GM12878 (cell line): ENCODE data around the gene OR10Z1. TPM values are rescaled to one million over a fixed set of nuclear protein-coding genes. Genes with fewer than 3 reads are reported as not detected.

Source experiments
- ATAC-seq: fragments of 200-7000 bp; cut with Tn5 transposase; 3 replicates; pipeline ENCODE4 v1.9.1; 2020; ENCODE audit warnings: mild to moderate bottlenecking, moderate library complexity
- BruUV-seq: library from RNA; stranded (reverse); fragments of 400-500 nt; replicated peaks from 2 replicates; lab custom pipeline; 2021; lab: Mats Ljungman, UMichigan
- CTCF ChIA-PET: fragments of 300-600 bp; sonication (Branson Sonifier 250); formaldehyde crosslinking; extraction: SDS; loops from one replicate; lab custom pipeline; 2021; ENCODE audit warnings: inconsistent platforms; lab: Yijun Ruan, JAX
- POLR2A ChIA-PET: fragments of 350-600 bp; formaldehyde crosslinking; extraction: SDS; loops from one replicate; lab custom pipeline; 2021; ENCODE audit warnings: inconsistent platforms; lab: Charles Lee
- RAD21 ChIA-PET: fragments of 300-600 bp; sonication (Branson Sonifier 250); formaldehyde crosslinking; loops from one replicate; lab custom pipeline; 2023; ENCODE audit warnings: antibody characterized with exemption; ENCODE audit not compliant: unreplicated experiment; lab: Charles Lee
- SMC1A ChIA-PET: fragments of 300-600 bp; sonication (Branson Sonifier 250); formaldehyde crosslinking; loops from one replicate; lab custom pipeline; 2023; ENCODE audit not compliant: unreplicated experiment, uncharacterized antibody; lab: Charles Lee
- DNase-seq: peaks from one replicate; pipeline ENCODE4 v3.0.0-alpha.2; 2011; ENCODE audit warnings: low read depth, low spot score
- FAIRE-seq: peaks from 3 replicates; lab custom pipeline; 2011; peaks lifted over from hg19 to GRCh38; lab: Jason Lieb, UNC
- H2AFZ ChIP-seq: 2 replicates; pipeline ENCODE4 v1.6.0; 2011; ENCODE audit warnings: low read depth, low read length, control low read depth; ENCODE audit not compliant: control insufficient read depth
- H3K27ac ChIP-seq: 2 replicates; pipeline ENCODE4 v1.5.1; 2011; ENCODE audit warnings: control low read depth; ENCODE audit not compliant: control insufficient read depth, insufficient read depth
- H3K27me3 ChIP-seq, 2 experiments: replicated peaks in 1 of 2; 2 replicates each; pipeline versions ENCODE4 v1.6.0 to v1.6.1; 2011; ENCODE audit warnings: low read length in 1 of 2; ENCODE audit not compliant: control insufficient read depth in 2 of 2, insufficient read depth in 2 of 2
- H3K36me3 ChIP-seq, 2 experiments: 2 replicates each; pipeline ENCODE4 v1.5.1; 2011; ENCODE audit warnings: low read length in 1 of 2; ENCODE audit not compliant: control insufficient read depth in 2 of 2, insufficient read depth in 2 of 2
- H3K4me1 ChIP-seq: 2 replicates; pipeline ENCODE4 v1.6.1; 2011; ENCODE audit warnings: mild to moderate bottlenecking, low read length, moderate library complexity, mixed read lengths; ENCODE audit not compliant: control insufficient read depth, insufficient read depth
- H3K4me2 ChIP-seq: 2 replicates; pipeline ENCODE4 v1.6.0; 2011; ENCODE audit warnings: control low read depth; ENCODE audit not compliant: control insufficient read depth, insufficient read depth
- H3K4me3 ChIP-seq: fragments of 200-600 bp; sonication (generic); 2 replicates; pipeline ENCODE4 v1.5.1; 2016
- H3K79me2 ChIP-seq: 2 replicates; pipeline ENCODE4 v1.6.0; 2011; ENCODE audit warnings: low read length; ENCODE audit not compliant: control insufficient read depth, insufficient read depth
- H3K9ac ChIP-seq: 2 replicates; pipeline ENCODE4 v1.8.0; 2011; ENCODE audit warnings: low read length, control low read depth, mixed read lengths; ENCODE audit not compliant: control insufficient read depth, insufficient read depth
- H3K9me3 ChIP-seq: replicated peaks from 3 replicates; pipeline ENCODE4 v1.5.1; 2011; ENCODE audit warnings: mild to moderate bottlenecking, low read length; ENCODE audit not compliant: control insufficient read depth, insufficient read depth
- H4K20me1 ChIP-seq: 2 replicates; pipeline ENCODE4 v1.6.0; 2011; ENCODE audit not compliant: control insufficient read depth, insufficient read depth
- CHD4 ChIP-seq: fragments of 200-600 bp; sonication (generic); IDR thresholded peaks from 2 replicates; pipeline ENCODE4 v1.6.1; 2016; ENCODE audit warnings: mild to moderate bottlenecking
- CREB1 ChIP-seq: IDR thresholded peaks from 2 replicates; pipeline ENCODE4 v1.6.1; 2012; ENCODE audit warnings: low read depth, mild to moderate bottlenecking, inconsistent platforms
- E4F1 ChIP-seq: fragments of 450-650 bp; IDR thresholded peaks from 2 replicates; pipeline ENCODE4 v1.6.1; 2018; ENCODE audit warnings: borderline replicate concordance, mild to moderate bottlenecking; ENCODE audit not compliant: partially characterized antibody
- EGR1 ChIP-seq, 2 experiments: IDR thresholded peaks; 1 replicate in 1 of 2; 2 replicates in 1 of 2; pipeline ENCODE4 v1.6.1; 2011 to 2012; ENCODE audit warnings: low read depth in 2 of 2, low read length in 2 of 2, borderline replicate concordance in 1 of 2, mild to moderate bottlenecking in 1 of 2, moderate library complexity in 1 of 2
- EP300 ChIP-seq, 2 experiments: fragments of 150-350 bp in 1 of 2; IDR thresholded peaks; 2 replicates each; pipeline ENCODE4 v1.6.1; 2011 to 2012; ENCODE audit warnings: low read depth in 2 of 2, low read length in 2 of 2, borderline replicate concordance in 1 of 2, improper control_type of control experiment in 1 of 2, inconsistent platforms in 1 of 2; ENCODE audit not compliant: control insufficient read depth in 1 of 2
- GABPA ChIP-seq: IDR thresholded peaks from 2 replicates; pipeline ENCODE4 v1.6.1; 2014; ENCODE audit warnings: antibody characterized with exemption, low read depth, mild to moderate bottlenecking, inconsistent platforms
- HCFC1 ChIP-seq: fragments of 150-350 bp; IDR thresholded peaks from 2 replicates; pipeline ENCODE4 v1.6.1; 2014; ENCODE audit warnings: low read length
- IKZF1 ChIP-seq: fragments of 450-650 bp; conservative IDR thresholded peaks from 2 replicates; pipeline ENCODE4 v1.6.1; 2017; ENCODE audit warnings: antibody characterized with exemption, mild to moderate bottlenecking
- MYC ChIP-seq: IDR thresholded peaks from 2 replicates; pipeline ENCODE4 v1.6.1; 2011; ENCODE audit warnings: mild to moderate bottlenecking, low read length, moderate library complexity, inconsistent platforms; ENCODE audit not compliant: insufficient read depth, insufficient replicate concordance, insufficient read length, severe bottlenecking
- POLR2A ChIP-seq: IDR thresholded peaks from 2 replicates; pipeline ENCODE4 v1.6.1; 2011; ENCODE audit warnings: low read depth, mild to moderate bottlenecking, low read length
- POLR2AphosphoS5 ChIP-seq: IDR thresholded peaks from 2 replicates; pipeline ENCODE4 v1.6.1; 2011; ENCODE audit warnings: mild to moderate bottlenecking, low read length, inconsistent platforms
- POU2F2 ChIP-seq: IDR thresholded peaks from 3 replicates; pipeline ENCODE4 v1.6.1; 2011; ENCODE audit warnings: low read depth, mild to moderate bottlenecking, low read length, borderline replicate concordance
- SIX5 ChIP-seq: IDR thresholded peaks from 2 replicates; pipeline ENCODE4 v1.6.1; 2011; ENCODE audit warnings: mild to moderate bottlenecking, low read depth, low read length, moderate library complexity; ENCODE audit not compliant: severe bottlenecking
- SKIL ChIP-seq: fragments of 450-650 bp; IDR thresholded peaks from 2 replicates; pipeline ENCODE4 v1.6.1; 2017; ENCODE audit warnings: mild to moderate bottlenecking, low read depth, inconsistent platforms; ENCODE audit not compliant: poor library complexity, severe bottlenecking
- SMAD5 ChIP-seq: IDR thresholded peaks from 2 replicates; pipeline ENCODE4 v1.6.1; 2016; ENCODE audit warnings: antibody characterized with exemption, low read depth
- TCF7 ChIP-seq: IDR thresholded peaks from 2 replicates; pipeline ENCODE4 v1.6.1; 2014; ENCODE audit warnings: antibody characterized with exemption, borderline replicate concordance
- ZNF592 ChIP-seq: fragments of 450-650 bp; IDR thresholded peaks from 2 replicates; pipeline ENCODE4 v1.6.1; 2017; ENCODE audit warnings: mild to moderate bottlenecking, moderate library complexity
- WGBS: methylation state at CpG from one replicate; pipeline ENCODE4 v1.1.6; 2016; ENCODE audit warnings: low lambda C conversion rate; ENCODE audit not compliant: insufficient replicate concordance, insufficient coverage; ENCODE audit errors: missing lambda C conversion rate; 5-methylcytosine and 5-hydroxymethylcytosine counted together
- in situ Hi-C: fragments of 300-500 bp; cut with MboI; formaldehyde crosslinking; loops from 9 replicates; pipeline ENCODE4 v1.14.3; 2018; ENCODE audit warnings: mixed read lengths
- intact Hi-C: fragments of 100-400 bp; cut with micrococcal nuclease; formaldehyde crosslinking; loops from one replicate; pipeline ENCODE4 v1.14.2; 2022; ENCODE audit not compliant: unreplicated experiment
- polyA plus RNA-seq, 11 experiments: library from polyadenylated mRNA; depleted of rRNA in 4 of 11; unstranded in 6 of 11; stranded (reverse) in 5 of 11; fragments of >200 nt; fragmentation: Nextera tagmentation in 4 of 11; fragmentation: Illumina TruSeq in 1 of 11; extraction: Ambion mirVana in 4 of 11; extraction: Trizol in 1 of 11; gene quantifications; 1 replicate in 1 of 11; 2 replicates in 10 of 11; pipeline versions ENCODE4 v1.2.1 to v1.2.3, GENCODE V29; 2011 to 2016; ENCODE audit warnings: inconsistent platforms in 2 of 11, missing spikeins in 2 of 11, low read depth in 1 of 11
- total RNA-seq, 4 experiments: library from RNA; depleted of rRNA in 3 of 4; stranded (reverse); fragments of >200 nt in 3 of 4; fragmentation: Illumina TruSeq in 1 of 4; extraction: Trizol in 1 of 4; gene quantifications; 2 replicates each; pipeline versions ENCODE4 v1.2.1 to v1.2.3, GENCODE V29; 2013 to 2021

The OR10Z1 gene
- total and polyA plus RNA-seq, 10 of the 15 experiments (the other 5 are each of a cell fraction or from before 2014, with no cell fraction given) = not detected

- Histone ChIP-seq H4K20me1 (no peaks in the 10 kb centered on the region), H3K4me3 (no peak overlapping the region)
- ChIA-PET RAD21 (no interaction called here), POLR2A (no interaction called here)
- 59% methylated on average over 3 of the region's 3 CpGs for WGBS
- DNase-seq = no peak
- TF ChIP-seq CREB1 = no peak
- no peak for TF ChIP-seq POLR2AphosphoS5
- no peak for TF ChIP-seq SMAD5
- TF ChIP-seq E4F1 = no peak
- no peak for TF ChIP-seq TCF7
- TF ChIP-seq EGR1 (IDR thresholded peaks at IDR 0.05; ENCODE audit: borderline replicate concordance in 1 of 2, low read depth in 2 of 2, low read length in 2 of 2) = no peak
- TF ChIP-seq IKZF1 = no peak
- no peak for TF ChIP-seq POU2F2
- TF ChIP-seq POLR2A = no peak
- no peak for TF ChIP-seq MYC
- no peak for TF ChIP-seq SIX5
- no peak for TF ChIP-seq ZNF592
- no peak for TF ChIP-seq HCFC1
- no peak for TF ChIP-seq EP300 (IDR thresholded peaks at IDR 0.05; ENCODE audit: borderline replicate concordance in 1 of 2, control insufficient read depth in 1 of 2, low read depth in 2 of 2, low read length in 2 of 2)
- TF ChIP-seq CHD4 = no peak
- no peak for TF ChIP-seq GABPA
- TF ChIP-seq SKIL = no peak
- TF ChIP-seq, all 136 proteins: peak for 0
- Histone ChIP-seq H3K4me1 (no peaks in the 10 kb centered on the region), H3K9me3 (no peaks in the 10 kb centered on the region), H3K36me3 (no peaks in the 10 kb centered on the region), H3K79me2 (no peaks in the 10 kb centered on the region), H3K27me3 (no peaks in the 10 kb centered on the region), H3K9ac (no peak overlapping the region), H3K4me2 (no peak overlapping the region), H3K27ac (no peak overlapping the region), H2AFZ (no peak overlapping the region)
- in situ Hi-C loops (no loop called here), intact Hi-C loops (no loop called here)
- ATAC-seq = no peak
- BruUV-seq = no TSS peak
- ChIA-PET CTCF (no interaction called here), SMC1A (interaction anchor here (0.6 kb wide), 1 partner anchor 105 kb away, joined by 3 read pairs; no protein-coding TSS in a partner anchor)
- FAIRE-seq = no peak
These were observed 27.5 kb upstream of the OR10Z1 start for GRCh38 chr1:158577561-158577960.
